ENCODE measurements around the gene TBCK.

TBCK gene

GRCh38 chr4:105992641-105993305, 323.2 kb downstream of the TBCK start:
- no peaks in the 10 kb centered on the region for H3K27me3 Mint-ChIP-seq (ENCODE audit: low read depth)
- H3K4me1 Mint-ChIP-seq (ENCODE audit: low read depth) = no peaks in the 10 kb centered on the region
- H3K4me3 Mint-ChIP-seq = no peak overlapping the region

GRCh38 chr4:105991726-105992125, 324.3 kb downstream of the TBCK start:
- Mint-ChIP-seq H3K36me3 (ENCODE audit: low read depth) (no peaks in the 10 kb centered on the region), H3K27ac (no peak overlapping the region), H3K4me3 (no peak overlapping the region), H3K27me3 (ENCODE audit: low read depth) (no peaks in the 10 kb centered on the region), H3K4me1 (ENCODE audit: low read depth) (no peaks in the 10 kb centered on the region), H3K9me3 (no peaks in the 10 kb centered on the region)

More at GRCh38 chr4:105992641-105993305, 323.2 kb downstream of the TBCK start:
- H3K36me3 Mint-ChIP-seq (ENCODE audit: low read depth) = no peaks in the 10 kb centered on the region
- H3K9me3 Mint-ChIP-seq = no peaks in the 10 kb centered on the region
- no peak overlapping the region for H3K27ac Mint-ChIP-seq

All from T-helper 1 cell treated with Interleukin-12 subunit alpha and Interleukin-12 subunit beta and Interleukin-4 antibody, amounts not matched to agents 30 μg/mL and 1 μg/mL, for 36 hours (primary cell).